K562 (cell line): ENCODE measurements around the gene CEP131. TPM values are rescaled to one million over a fixed set of nuclear protein-coding genes. Genes with fewer than 3 reads are reported as not detected.

ENCODE experiments used
- DIDO1 ChIP-seq: fragments of 450-650 bp; IDR thresholded peaks from 2 replicates; pipeline ENCODE4 v1.6.1; 2016; ENCODE audit warnings: low read depth, missing biosample characterization, missing genetic modification characterization
- DMBX1 ChIP-seq: fragments of 250-450 bp; sonication (Bioruptor Pico); IDR thresholded peaks from 2 replicates; pipeline ENCODE4 v1.8.0; 2022; ENCODE audit warnings: inconsistent platforms, mild to moderate bottlenecking, moderate library complexity, borderline replicate concordance
- FOSL1 ChIP-seq: fragments of 200-800 bp; sonication (Bioruptor generic); conservative IDR thresholded peaks from 2 replicates; pipeline ENCODE4 v1.6.1; 2016; ENCODE audit warnings: missing genetic modification characterization, missing compliant biosample characterization
- HOXB6 ChIP-seq: fragments of 250-450 bp; sonication (Bioruptor Pico); IDR thresholded peaks from 2 replicates; pipeline ENCODE4 v1.5.1; 2022; ENCODE audit warnings: mild to moderate bottlenecking, borderline replicate concordance
- MCM7 ChIP-seq, 2 experiments: fragments of 450-650 bp; IDR thresholded peaks; 2 replicates each; pipeline ENCODE4 v1.6.1; 2016 to 2018
- REST ChIP-seq, 2 experiments: fragments of 450-650 bp; formaldehyde crosslinking in 1 of 2; IDR thresholded peaks; 2 replicates each; pipeline versions ENCODE4 v1.4.0 to v1.6.1; 2014 to 2020; ENCODE audit warnings: mild to moderate bottlenecking in 2 of 2, borderline replicate concordance in 1 of 2, low read depth in 1 of 2
- SMARCA4 ChIP-seq: fragments of 450-650 bp; IDR thresholded peaks from 2 replicates; pipeline ENCODE4 v1.6.1; 2016
- TCF7L2 ChIP-seq: fragments of 150-350 bp; IDR thresholded peaks from 2 replicates; pipeline ENCODE4 v1.6.1; 2016; ENCODE audit warnings: low read depth, mild to moderate bottlenecking, low read length, moderate library complexity
- XRCC5 ChIP-seq: fragments of 200-400 bp; formaldehyde crosslinking; IDR thresholded peaks from 2 replicates; pipeline ENCODE4 v1.6.1; 2017; ENCODE audit warnings: low read depth, mild to moderate bottlenecking, low read length
- ZBTB26 ChIP-seq: fragments of 450-650 bp; formaldehyde crosslinking; IDR thresholded peaks from 2 replicates; pipeline ENCODE4 v1.4.0; 2022; ENCODE audit warnings: missing genetic modification characterization
- ZBTB33 ChIP-seq: sonication (generic); formaldehyde crosslinking; IDR thresholded peaks from 2 replicates; pipeline ENCODE4 v1.8.1; 2023; ENCODE audit warnings: mild to moderate bottlenecking, missing genetic modification reagents
- ZBTB49 ChIP-seq: sonication (generic); formaldehyde crosslinking; IDR thresholded peaks from 2 replicates; pipeline ENCODE4 v1.8.0; 2022; ENCODE audit warnings: missing genetic modification reagents, mild to moderate bottlenecking, borderline replicate concordance
- polyA plus RNA-seq, 8 experiments: library from polyadenylated mRNA; depleted of rRNA in 4 of 8; stranded (reverse) in 5 of 8; unstranded in 3 of 8; fragments of >200 nt; fragmentation: Nextera tagmentation in 2 of 8; fragmentation: Illumina TruSeq in 1 of 8; extraction: Ambion mirVana in 2 of 8; extraction: Trizol in 1 of 8; gene quantifications; 2 replicates each; pipeline versions ENCODE4 v1.2.1 to v1.2.3, GENCODE V29; 2011 to 2014; ENCODE audit warnings: inconsistent platforms in 1 of 8, missing spikeins in 1 of 8
- total RNA-seq, 7 experiments: library from RNA; depleted of rRNA in 6 of 7; stranded (reverse); fragments of >200 nt in 6 of 7; fragmentation: Illumina TruSeq in 2 of 7; extraction: Trizol in 2 of 7; gene quantifications; 2 replicates each; pipeline versions ENCODE4 v1.2.1 to v1.2.3, GENCODE V29; 2011 to 2021; ENCODE audit warnings: low replicate concordance in 1 of 7

The CEP131 gene
- total and polyA plus RNA-seq, 9 of the 15 experiments (the other 6 are each of a cell fraction or from before 2014, with no cell fraction given) = 0.24 to 21.2 (median 2.3) TPM

GRCh38 chr17:81142301-81143199 is 80.2 kb downstream of the CEP131 start (continued):
- TF ChIP-seq ZBTB49 (CRISPR knock-in tag) (no peak), ZBTB33 (CRISPR knock-in tag) (no peak), REST (IDR thresholded peaks at IDR 0.05; ENCODE audit: borderline replicate concordance) (peak; percentile 86), REST (CRISPR knock-in tag; IDR thresholded peaks at IDR 0.05; ENCODE audit: low read depth) (no peak), XRCC5 (no peak), MCM7 (IDR thresholded peaks at IDR 0.05) (no peak), HOXB6 (no peak), FOSL1 (no peak), DIDO1 (tag) (no peak), SMARCA4 (no peak), DMBX1 (CRISPR knock-in tag) (no peak), ZBTB26 (CRISPR knock-in tag) (no peak), TCF7L2 (no peak)
